GM12891 (cell line): ENCODE results near the gene PHAF1.

Experiments used
- DNase-seq: peaks from one replicate; pipeline ENCODE4 v3.0.0; 2011; ENCODE audit warnings: low spot score; ENCODE audit not compliant: insufficient read length
- FAIRE-seq: peaks from 2 replicates; lab custom pipeline; 2011; peaks lifted over from hg19 to GRCh38; lab: Jason Lieb, UNC
- PAX5 ChIP-seq: IDR thresholded peaks from 2 replicates; pipeline ENCODE4 v1.6.1; 2011; ENCODE audit warnings: low read length, moderate library complexity, mild to moderate bottlenecking; ENCODE audit not compliant: insufficient read depth, severe bottlenecking
- POLR2A ChIP-seq: IDR thresholded peaks from 2 replicates; pipeline ENCODE4 v1.6.1; 2011; ENCODE audit warnings: low read depth, low read length, control low read depth
- POLR2AphosphoS5 ChIP-seq: IDR thresholded peaks from 2 replicates; pipeline ENCODE4 v1.6.1; 2011; ENCODE audit warnings: low read depth, low read length, control low read depth
- POU2F2 ChIP-seq: IDR thresholded peaks from 2 replicates; pipeline ENCODE4 v1.6.1; 2011; ENCODE audit warnings: low read depth, mild to moderate bottlenecking, control low read depth, low read length, moderate library complexity
- SPI1 ChIP-seq: IDR thresholded peaks from 2 replicates; pipeline ENCODE4 v1.6.1; 2011; ENCODE audit warnings: low read depth, low read length, control low read depth
- TAF1 ChIP-seq: IDR thresholded peaks from 2 replicates; pipeline ENCODE4 v1.6.1; 2011; ENCODE audit warnings: low read depth, low read length, control low read depth

Gene PHAF1

GRCh38 chr16:67162506-67163163 lies 52.9 kb downstream of the PHAF1 start:
- TF ChIP-seq POLR2A (no peak), POLR2AphosphoS5 (no peak), PAX5 (no peak), TAF1 (no peak), POU2F2 (no peak), SPI1 (no peak)
- FAIRE-seq, result peak; percentile 35
- no peak for DNase-seq

- DNase-seq (no peak), FAIRE-seq (peak; percentile 97)
- TF ChIP-seq POU2F2 (no peak), POLR2A (no peak), POLR2AphosphoS5 (no peak), PAX5 (no peak), TAF1 (no peak), SPI1 (no peak)
These were observed 53.6 kb downstream of the PHAF1 start for GRCh38 chr16:67163164-67163998.

- FAIRE-seq (no peak), DNase-seq (no peak)
- TF ChIP-seq PAX5 (no peak), POU2F2 (no peak), POLR2AphosphoS5 (no peak), POLR2A (no peak), TAF1 (no peak), SPI1 (no peak)
These were observed 54.3 kb downstream of the PHAF1 start for GRCh38 chr16:67163999-67164558.

GRCh38 chr16:67164599-67165061 lies 54.9 kb downstream of the PHAF1 start, which contains the start of gene HSF4:
TSS of gene HSF4 (plus strand) at chr16:67164745. CDS start at chr16:67164812, 67 bp downstream.
- TF ChIP-seq POLR2A (no peak), SPI1 (no peak), POLR2AphosphoS5 (no peak), TAF1 (no peak), PAX5 (no peak), POU2F2 (no peak)
- DNase-seq, result no peak
- peak; percentile 20 for FAIRE-seq

- FAIRE-seq, result peak; percentile 57
- DNase-seq, result no peak
- TF ChIP-seq POU2F2 (no peak), TAF1 (no peak), POLR2A (no peak), POLR2AphosphoS5 (no peak), SPI1 (no peak), PAX5 (no peak)
These were observed 55.7 kb downstream of the PHAF1 start for GRCh38 chr16:67165121-67166078.

- no peak for DNase-seq
- no peak for FAIRE-seq
- TF ChIP-seq SPI1 (no peak), POU2F2 (no peak), POLR2A (no peak), TAF1 (no peak), PAX5 (no peak), POLR2AphosphoS5 (no peak)
These were observed 56.4 kb downstream of the PHAF1 start for GRCh38 chr16:67166110-67166547.

GRCh38 chr16:67166598-67167168 lies 56.9 kb downstream of the PHAF1 start:
- TF ChIP-seq POLR2A, result no peak
- no peak for TF ChIP-seq POU2F2
- TF ChIP-seq SPI1, result no peak
- TF ChIP-seq TAF1, result no peak
- no peak for TF ChIP-seq POLR2AphosphoS5
- TF ChIP-seq PAX5, result no peak
- no peak for DNase-seq
- no peak for FAIRE-seq

- no peak for DNase-seq
- FAIRE-seq, result no peak
- TF ChIP-seq PAX5, result no peak
- TF ChIP-seq TAF1, result no peak
- no peak for TF ChIP-seq SPI1
- no peak for TF ChIP-seq POU2F2
- TF ChIP-seq POLR2A, result no peak
- TF ChIP-seq POLR2AphosphoS5, result no peak
These were observed 57.8 kb downstream of the PHAF1 start for GRCh38 chr16:67167588-67167987.
